SK-N-SH treated with all-trans-retinoic acid at 6 μM for 48 hours (cell line): Measurements from ENCODE around the gene COL6A1.

Experiments
- ARNTL ChIP-seq: fragments of 450-650 bp; formaldehyde crosslinking; IDR thresholded peaks from 2 replicates; pipeline ENCODE4 v1.5.0; 2020; ENCODE audit warnings: low read depth, mild to moderate bottlenecking, moderate library complexity, borderline replicate concordance
- BACH2 ChIP-seq: fragments of 250-450 bp; sonication (Bioruptor Pico); IDR thresholded peaks from 2 replicates; pipeline ENCODE4 v1.9.0; 2021; ENCODE audit warnings: mild to moderate bottlenecking, borderline replicate concordance
- CSDC2 ChIP-seq: fragments of 250-450 bp; sonication (Bioruptor Pico); IDR thresholded peaks from 2 replicates; pipeline ENCODE4 v1.5.0; 2020; ENCODE audit warnings: mild to moderate bottlenecking, moderate library complexity
- GLIS3 ChIP-seq: fragments of 250-450 bp; sonication (Bioruptor Pico); IDR thresholded peaks from 2 replicates; pipeline ENCODE4 v1.5.0; 2020; ENCODE audit warnings: mild to moderate bottlenecking, moderate library complexity
- TOX ChIP-seq: fragments of 250-450 bp; sonication (Bioruptor Pico); IDR thresholded peaks from 2 replicates; pipeline ENCODE4 v1.8.0; 2021; ENCODE audit warnings: mild to moderate bottlenecking, moderate library complexity, borderline replicate concordance
- ZFP3 ChIP-seq: fragments of 250-450 bp; sonication (Bioruptor Pico); IDR thresholded peaks from 2 replicates; pipeline ENCODE4 v1.5.0; 2020; ENCODE audit warnings: mild to moderate bottlenecking, moderate library complexity
- ZFP30 ChIP-seq: fragments of 450-650 bp; formaldehyde crosslinking; IDR thresholded peaks from 2 replicates; pipeline ENCODE4 v1.5.0; 2022; ENCODE audit warnings: mild to moderate bottlenecking, moderate library complexity
- ZNF565 ChIP-seq: fragments of 450-650 bp; formaldehyde crosslinking; conservative IDR thresholded peaks from 2 replicates; pipeline ENCODE4 v1.5.0; 2020; ENCODE audit warnings: low read depth, mild to moderate bottlenecking, moderate library complexity
- ZNF70 ChIP-seq: fragments of 450-650 bp; formaldehyde crosslinking; IDR thresholded peaks from 2 replicates; pipeline ENCODE4 v1.5.0; 2020; ENCODE audit warnings: mild to moderate bottlenecking, moderate library complexity
- TF ChIP-seq, protein P1 (sequence below): fragments of 250-450 bp; sonication (Bioruptor Pico); IDR thresholded peaks from 2 replicates; pipeline ENCODE4 v1.8.0; 2020; ENCODE audit warnings: mild to moderate bottlenecking, moderate library complexity, borderline replicate concordance

DNA sequence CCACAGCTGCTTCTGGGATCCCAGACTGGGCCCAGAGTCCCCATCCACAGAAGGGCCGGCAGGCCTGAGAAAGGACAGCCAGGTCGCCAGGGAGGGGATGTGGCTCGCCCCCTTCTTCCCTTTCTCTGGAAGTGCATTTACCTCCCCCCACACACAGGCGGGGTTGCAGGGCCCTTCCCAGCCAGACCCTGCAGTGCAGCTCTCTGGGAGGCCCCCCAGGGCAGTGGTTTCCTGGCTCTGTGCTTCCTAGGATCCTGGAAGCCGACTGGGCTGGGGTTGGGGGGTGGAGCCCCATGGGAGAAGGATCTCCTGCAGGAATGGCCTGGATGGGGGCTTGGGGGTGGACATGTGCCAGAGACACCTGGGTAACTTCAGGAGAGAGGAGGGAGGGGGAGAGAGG is 4.2 kb upstream of the COL6A1 start:
- no peak for TF ChIP-seq ZFP3 (CRISPR knock-in tag)
- no peak for TF ChIP-seq CSDC2 (CRISPR knock-in tag)
- TF ChIP-seq ZNF70 (CRISPR knock-in tag) = no peak
- TF ChIP-seq GLIS3 (CRISPR knock-in tag) = no peak
- TF ChIP-seq TOX (CRISPR knock-in tag) = no peak
- no peak for TF ChIP-seq ZFP30 (CRISPR knock-in tag)
- TF ChIP-seq, protein P1, sequence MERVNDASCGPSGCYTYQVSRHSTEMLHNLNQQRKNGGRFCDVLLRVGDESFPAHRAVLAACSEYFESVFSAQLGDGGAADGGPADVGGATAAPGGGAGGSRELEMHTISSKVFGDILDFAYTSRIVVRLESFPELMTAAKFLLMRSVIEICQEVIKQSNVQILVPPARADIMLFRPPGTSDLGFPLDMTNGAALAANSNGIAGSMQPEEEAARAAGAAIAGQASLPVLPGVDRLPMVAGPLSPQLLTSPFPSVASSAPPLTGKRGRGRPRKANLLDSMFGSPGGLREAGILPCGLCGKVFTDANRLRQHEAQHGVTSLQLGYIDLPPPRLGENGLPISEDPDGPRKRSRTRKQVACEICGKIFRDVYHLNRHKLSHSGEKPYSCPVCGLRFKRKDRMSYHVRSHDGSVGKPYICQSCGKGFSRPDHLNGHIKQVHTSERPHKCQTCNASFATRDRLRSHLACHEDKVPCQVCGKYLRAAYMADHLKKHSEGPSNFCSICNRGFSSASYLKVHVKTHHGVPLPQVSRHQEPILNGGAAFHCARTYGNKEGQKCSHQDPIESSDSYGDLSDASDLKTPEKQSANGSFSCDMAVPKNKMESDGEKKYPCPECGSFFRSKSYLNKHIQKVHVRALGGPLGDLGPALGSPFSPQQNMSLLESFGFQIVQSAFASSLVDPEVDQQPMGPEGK (CRISPR knock-in tag) = no peak
- TF ChIP-seq ARNTL (CRISPR knock-in tag) = no peak
- TF ChIP-seq BACH2 (CRISPR knock-in tag) = no peak
- TF ChIP-seq ZNF565 (CRISPR knock-in tag) = no peak
